Activated naive CD8-positive, alpha-beta T cell treated with anti-CD3 and anti-CD28 coated beads, Interleukin-2, amount 10 ng/mL, durations not matched to agents 7 days and 5 days (primary cell): ENCODE results near the gene ABHD15. TPM values are rescaled to one million over a fixed set of nuclear protein-coding genes. Genes with fewer than 3 reads are reported as not detected.
A peak's percentile ranks its signal among the peaks of the same experiment; 100 is the strongest.

Source experiments
- ATAC-seq: fragments of 150-1000 bp; cut with Tn5 transposase; one replicate; pipeline ENCODE4 v1.10.0; 2021; ENCODE audit warnings: low read depth, moderate library complexity
- POLR2A ChIA-PET: fragments of 350-600 bp; sonication (Branson Sonifier 250); formaldehyde crosslinking; loops from one replicate; lab custom pipeline; 2021; ENCODE audit warnings: antibody characterized with exemption; lab: Charles Lee
- DNase-seq: peaks from one replicate; pipeline ENCODE4 v3.0.0; 2021
- H3K27ac Mint-ChIP-seq: one replicate; pipeline ENCODE4 v1.8.0; 2022; ENCODE audit warnings: mild to moderate bottlenecking, mixed read lengths
- H3K27me3 Mint-ChIP-seq: one replicate; pipeline ENCODE4 v1.8.0; 2022; ENCODE audit warnings: mild to moderate bottlenecking, moderate library complexity, mixed read lengths
- H3K36me3 Mint-ChIP-seq: one replicate; pipeline ENCODE4 v1.8.0; 2021; ENCODE audit warnings: mild to moderate bottlenecking, mixed read lengths
- H3K4me1 Mint-ChIP-seq: one replicate; pipeline ENCODE4 v1.8.0; 2021; ENCODE audit warnings: mixed read lengths
- H3K4me3 Mint-ChIP-seq: one replicate; pipeline ENCODE4 v1.8.0; 2022; ENCODE audit warnings: mild to moderate bottlenecking, moderate library complexity, mixed read lengths
- H3K9me3 Mint-ChIP-seq: one replicate; pipeline ENCODE4 v1.8.0; 2021; ENCODE audit warnings: mixed read lengths
- total RNA-seq, 2 experiments: library from RNA; stranded (reverse); gene quantifications; one replicate each; pipeline ENCODE4 v1.2.3, GENCODE V29; 2021

Gene ABHD15, protein sequence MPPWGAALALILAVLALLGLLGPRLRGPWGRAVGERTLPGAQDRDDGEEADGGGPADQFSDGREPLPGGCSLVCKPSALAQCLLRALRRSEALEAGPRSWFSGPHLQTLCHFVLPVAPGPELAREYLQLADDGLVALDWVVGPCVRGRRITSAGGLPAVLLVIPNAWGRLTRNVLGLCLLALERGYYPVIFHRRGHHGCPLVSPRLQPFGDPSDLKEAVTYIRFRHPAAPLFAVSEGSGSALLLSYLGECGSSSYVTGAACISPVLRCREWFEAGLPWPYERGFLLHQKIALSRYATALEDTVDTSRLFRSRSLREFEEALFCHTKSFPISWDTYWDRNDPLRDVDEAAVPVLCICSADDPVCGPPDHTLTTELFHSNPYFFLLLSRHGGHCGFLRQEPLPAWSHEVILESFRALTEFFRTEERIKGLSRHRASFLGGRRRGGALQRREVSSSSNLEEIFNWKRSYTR
- total RNA-seq = 10 to 100 TPM; 20.0 to 20.4 TPM

DNA sequence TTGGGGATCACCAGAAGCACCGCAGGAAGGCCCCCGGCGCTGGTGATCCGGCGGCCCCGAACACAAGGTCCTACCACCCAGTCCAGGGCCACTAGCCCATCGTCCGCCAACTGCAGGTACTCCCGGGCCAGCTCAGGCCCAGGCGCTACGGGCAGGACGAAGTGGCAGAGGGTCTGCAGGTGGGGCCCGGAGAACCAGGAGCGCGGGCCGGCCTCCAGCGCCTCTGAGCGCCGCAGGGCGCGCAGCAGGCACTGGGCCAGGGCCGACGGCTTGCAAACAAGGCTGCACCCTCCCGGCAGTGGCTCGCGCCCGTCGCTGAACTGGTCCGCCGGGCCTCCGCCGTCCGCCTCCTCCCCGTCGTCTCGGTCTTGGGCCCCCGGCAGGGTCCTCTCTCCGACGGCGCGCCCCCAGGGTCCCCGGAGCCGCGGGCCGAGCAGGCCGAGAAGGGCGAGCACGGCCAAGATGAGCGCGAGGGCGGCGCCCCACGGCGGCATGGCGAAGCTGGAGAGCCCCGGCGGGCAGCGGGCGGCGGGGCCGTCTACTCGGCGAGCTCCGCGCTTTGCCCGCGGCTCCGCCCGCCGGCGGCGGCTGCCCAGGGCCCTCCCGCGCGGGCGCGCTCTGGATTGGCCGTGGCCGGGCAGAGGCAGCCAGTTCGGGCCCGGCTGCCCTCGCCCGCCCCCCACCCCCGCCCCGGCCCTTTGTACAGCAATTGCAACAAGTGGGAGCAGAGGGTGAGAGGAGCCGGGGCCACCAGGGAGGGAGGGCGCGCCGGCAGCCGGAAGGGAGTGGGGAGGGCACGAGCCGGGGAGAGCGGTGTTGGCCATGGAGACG is at the start of gene ABHD15:
Gene ABHD15, minus strand, starts transcription at position 565 of the 831 bp plus-strand sequence. Its CDS starts 71 bp downstream, at position 494.
- H3K4me3 Mint-ChIP-seq = peak within 1 kb of the TSS; percentile 98
- H3K4me1 Mint-ChIP-seq = peaks cover 34% of the 10 kb centered on the region
- no peaks in the 10 kb centered on the region for H3K9me3 Mint-ChIP-seq
- peaks cover 20% of the 10 kb centered on the region for H3K36me3 Mint-ChIP-seq
- ATAC-seq (peak; percentile 36), DNase-seq (peak; percentile 87)
- peak within 1 kb of the TSS; percentile 98 for H3K27ac Mint-ChIP-seq
- POLR2A ChIA-PET = interaction anchor here (0.6 to 5.9 kb wide), 12 partner anchors 9 to 427 kb away, joined by 3 to 55 read pairs (median 4); partner anchors contain the start of genes ANKRD13B and TAOK1
- no peaks in the 10 kb centered on the region for H3K27me3 Mint-ChIP-seq

DNA sequence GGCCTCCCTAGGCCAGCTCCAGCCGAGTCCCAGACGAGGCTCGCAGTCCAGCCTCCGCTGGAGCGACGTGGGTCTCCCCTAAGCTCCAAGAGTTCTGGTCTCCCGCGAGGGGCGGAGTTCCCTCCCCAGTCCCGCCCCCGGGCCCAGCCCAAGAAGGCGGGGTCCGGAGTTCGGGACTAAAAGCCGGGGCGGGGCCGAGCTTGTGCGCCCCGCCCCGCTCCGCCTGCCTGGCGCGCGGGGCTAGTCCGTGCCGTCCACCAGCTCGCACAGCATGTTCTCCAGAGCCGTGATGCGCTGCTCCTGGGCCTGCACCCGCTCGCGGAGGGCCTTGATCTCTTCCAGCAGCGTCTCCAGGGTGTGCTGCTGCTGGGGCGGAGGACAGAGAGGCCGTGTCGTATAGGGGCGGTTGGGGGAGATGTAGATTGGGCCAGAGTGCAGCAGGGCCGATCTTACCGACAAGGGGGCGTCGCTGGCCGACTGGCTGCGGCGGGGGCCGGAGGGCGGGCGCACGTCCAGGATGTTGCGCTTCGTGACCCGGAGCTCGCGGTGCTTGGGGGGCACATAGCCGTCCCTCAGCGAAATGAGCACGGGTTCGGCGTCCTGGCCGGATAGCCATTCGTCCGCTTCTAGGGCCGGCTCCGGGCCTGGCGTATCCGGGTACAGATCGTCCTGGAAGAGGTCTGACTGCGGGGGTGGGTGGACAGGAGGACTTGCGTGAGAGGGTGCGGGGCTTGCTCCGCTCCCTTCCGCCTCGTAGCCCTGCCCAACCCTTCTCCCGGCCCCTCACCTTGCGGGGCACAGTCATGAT is 48.9 kb upstream of the ABHD15 start:
- peaks cover 25% of the 10 kb centered on the region for H3K4me1 Mint-ChIP-seq
- POLR2A ChIA-PET = interaction anchor here (0.5 to 4.2 kb wide), 15 partner anchors 10 to 322 kb away, joined by 3 to 55 read pairs (median 6); partner anchors contain the start of genes ABHD15, NUFIP2, SSH2 and TP53I13
- peaks cover 4% of the 10 kb centered on the region for H3K27me3 Mint-ChIP-seq
- no peaks in the 10 kb centered on the region for H3K9me3 Mint-ChIP-seq
- ATAC-seq = peak; percentile 46
- no peaks in the 10 kb centered on the region for H3K36me3 Mint-ChIP-seq
- H3K4me3 Mint-ChIP-seq = peak overlapping the region; percentile 82
- peak; percentile 94 for DNase-seq
- peak overlapping the region; percentile 94 for H3K27ac Mint-ChIP-seq

DNA sequence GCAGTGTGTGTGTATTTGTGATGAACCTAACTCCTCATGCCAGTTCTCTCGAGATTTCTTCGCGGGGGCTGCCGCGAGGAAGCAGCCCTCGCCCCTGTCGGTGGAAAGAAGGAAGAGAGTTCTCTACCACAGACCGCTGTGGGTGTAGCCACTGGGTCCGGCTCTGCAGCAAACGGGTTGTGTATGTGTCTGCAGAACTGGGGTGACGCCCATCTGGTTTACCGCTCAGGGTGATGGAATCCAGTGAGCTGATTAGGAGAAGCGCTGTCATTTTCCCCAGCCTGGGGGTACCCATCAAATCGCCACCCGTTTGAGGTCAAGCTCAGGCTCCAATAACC is 48.2 kb upstream of the ABHD15 start:
- peak; percentile 81 for DNase-seq
- POLR2A ChIA-PET = interaction anchor here (0.9 to 4.2 kb wide), 9 partner anchors 23 to 321 kb away, joined by 3 to 55 read pairs (median 6); partner anchors contain the start of genes ABHD15, NUFIP2, SSH2 and TP53I13
- Mint-ChIP-seq H3K9me3 (no peaks in the 10 kb centered on the region), H3K27ac (peak overlapping the region; percentile 94), H3K27me3 (peaks cover 4% of the 10 kb centered on the region), H3K36me3 (no peaks in the 10 kb centered on the region), H3K4me3 (peak overlapping the region; percentile 82), H3K4me1 (peaks cover 25% of the 10 kb centered on the region)
- peak; percentile 44 for ATAC-seq

DNA sequence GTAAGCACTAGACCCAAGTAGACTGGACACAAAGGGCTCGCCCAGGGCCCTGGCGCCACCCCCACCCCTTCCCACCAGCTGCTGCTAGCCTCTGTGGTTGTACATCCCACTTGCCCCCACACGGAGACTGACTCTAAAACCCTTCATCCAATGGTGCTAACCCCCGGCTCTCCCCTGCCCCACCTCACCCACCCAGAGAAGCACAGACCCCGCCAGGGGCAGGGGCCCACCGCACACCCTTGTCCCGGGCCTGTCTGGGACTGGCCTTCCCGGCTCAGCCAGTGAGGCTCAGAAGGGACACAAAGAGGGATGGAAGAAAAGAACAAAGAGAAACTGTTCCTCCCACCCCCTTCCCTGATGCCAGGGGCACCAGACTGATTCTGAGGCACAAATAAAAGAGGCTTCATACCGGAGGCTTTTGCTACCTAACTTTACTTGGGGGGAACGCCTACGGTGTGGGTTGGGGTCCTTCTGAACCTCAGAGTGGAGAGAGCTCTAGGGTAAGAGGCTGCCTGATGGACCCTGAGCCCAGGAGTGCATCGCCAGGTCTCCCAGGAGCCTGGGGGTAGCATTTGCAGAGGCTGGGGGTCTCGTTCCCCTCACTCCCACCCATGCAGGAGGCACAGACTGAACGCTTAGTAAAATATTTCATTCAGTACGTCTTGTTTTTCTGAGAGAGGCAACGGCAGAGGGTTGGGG is 47.7 kb upstream of the ABHD15 start:
- Mint-ChIP-seq H3K36me3 (no peaks in the 10 kb centered on the region), H3K27ac (peak overlapping the region; percentile 94), H3K9me3 (no peaks in the 10 kb centered on the region), H3K4me1 (peaks cover 25% of the 10 kb centered on the region), H3K4me3 (peak overlapping the region; percentile 82), H3K27me3 (peaks cover 4% of the 10 kb centered on the region)
- DNase-seq = no peak
- POLR2A ChIA-PET = interaction anchor here (0.7 to 4.2 kb wide), 11 partner anchors 9 to 320 kb away, joined by 3 to 55 read pairs (median 5); partner anchors contain the start of genes ABHD15, CORO6, SSH2 and TP53I13
- no peak for ATAC-seq

DNA sequence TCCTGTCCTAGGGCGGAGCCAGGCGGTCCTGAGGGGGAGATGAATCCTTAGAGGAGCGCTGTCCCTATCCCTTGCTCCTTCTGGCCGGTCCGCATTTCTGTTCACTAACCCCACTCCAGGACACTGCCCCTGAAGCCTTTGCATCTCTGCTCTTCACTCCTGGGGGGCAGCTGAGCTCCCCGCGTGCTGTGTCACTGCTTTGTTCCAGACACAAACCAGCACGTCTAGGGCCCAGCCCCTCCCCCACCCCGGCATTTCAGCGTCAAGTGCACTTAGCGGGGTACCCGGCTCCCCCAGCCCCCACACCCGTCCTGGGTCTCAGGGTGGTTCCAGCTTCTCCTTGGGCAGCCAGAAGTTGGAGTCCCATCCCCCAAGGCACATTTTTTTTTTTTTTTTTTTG is 47.0 kb upstream of the ABHD15 start:
- H3K4me1 Mint-ChIP-seq = peaks cover 23% of the 10 kb centered on the region

DNA sequence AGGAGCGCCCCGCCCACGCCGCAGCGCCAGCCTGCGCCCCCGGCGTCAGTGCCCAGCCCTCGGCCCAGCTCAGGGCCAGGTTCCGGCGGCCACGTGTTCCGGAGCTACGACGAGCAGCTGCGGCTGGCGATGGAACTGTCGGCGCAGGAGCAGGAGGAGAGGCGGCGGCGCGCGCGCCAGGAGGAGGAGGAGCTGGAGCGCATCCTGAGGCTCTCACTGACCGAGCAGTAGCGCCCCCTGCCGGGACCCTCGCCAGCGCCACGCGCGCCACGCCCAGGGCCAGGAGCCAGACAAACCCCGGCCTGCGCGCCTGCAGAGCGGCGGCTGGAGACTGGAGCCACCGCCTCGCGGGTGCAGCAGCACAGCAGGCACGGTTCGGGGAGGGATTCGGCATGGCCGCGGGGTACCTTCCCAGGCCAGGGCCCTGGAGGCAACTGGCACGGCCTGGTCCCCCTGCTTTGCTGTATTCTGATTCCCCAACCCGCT is 46.6 kb upstream of the ABHD15 start:
- peaks cover 23% of the 10 kb centered on the region for H3K4me1 Mint-ChIP-seq
- H3K4me3 Mint-ChIP-seq = peak overlapping the region; percentile 71
- no peaks in the 10 kb centered on the region for H3K36me3 Mint-ChIP-seq
- H3K27me3 Mint-ChIP-seq = peaks cover 4% of the 10 kb centered on the region
- peak; percentile 99 for DNase-seq
- peak; percentile 38 for ATAC-seq
- no peaks in the 10 kb centered on the region for H3K9me3 Mint-ChIP-seq
- no peak overlapping the region for H3K27ac Mint-ChIP-seq
- POLR2A ChIA-PET = interaction anchor here (0.6 to 2.8 kb wide), 9 partner anchors 10 to 319 kb away, joined by 3 to 14 read pairs (median 4); partner anchors contain the start of gene CORO6

More for the DNA sequence above, 47.0 kb upstream of the ABHD15 start:
- no peak for DNase-seq
- peaks cover 4% of the 10 kb centered on the region for H3K27me3 Mint-ChIP-seq
- no peaks in the 10 kb centered on the region for H3K36me3 Mint-ChIP-seq
- POLR2A ChIA-PET = interaction anchor here (0.6 to 2.8 kb wide), 9 partner anchors 9 to 319 kb away, joined by 3 to 14 read pairs (median 4); partner anchors contain the start of gene CORO6
- peak overlapping the region; percentile 71 for H3K4me3 Mint-ChIP-seq
- no peak for ATAC-seq
- H3K9me3 Mint-ChIP-seq = no peaks in the 10 kb centered on the region
- peak overlapping the region; percentile 78 for H3K27ac Mint-ChIP-seq

DNA sequence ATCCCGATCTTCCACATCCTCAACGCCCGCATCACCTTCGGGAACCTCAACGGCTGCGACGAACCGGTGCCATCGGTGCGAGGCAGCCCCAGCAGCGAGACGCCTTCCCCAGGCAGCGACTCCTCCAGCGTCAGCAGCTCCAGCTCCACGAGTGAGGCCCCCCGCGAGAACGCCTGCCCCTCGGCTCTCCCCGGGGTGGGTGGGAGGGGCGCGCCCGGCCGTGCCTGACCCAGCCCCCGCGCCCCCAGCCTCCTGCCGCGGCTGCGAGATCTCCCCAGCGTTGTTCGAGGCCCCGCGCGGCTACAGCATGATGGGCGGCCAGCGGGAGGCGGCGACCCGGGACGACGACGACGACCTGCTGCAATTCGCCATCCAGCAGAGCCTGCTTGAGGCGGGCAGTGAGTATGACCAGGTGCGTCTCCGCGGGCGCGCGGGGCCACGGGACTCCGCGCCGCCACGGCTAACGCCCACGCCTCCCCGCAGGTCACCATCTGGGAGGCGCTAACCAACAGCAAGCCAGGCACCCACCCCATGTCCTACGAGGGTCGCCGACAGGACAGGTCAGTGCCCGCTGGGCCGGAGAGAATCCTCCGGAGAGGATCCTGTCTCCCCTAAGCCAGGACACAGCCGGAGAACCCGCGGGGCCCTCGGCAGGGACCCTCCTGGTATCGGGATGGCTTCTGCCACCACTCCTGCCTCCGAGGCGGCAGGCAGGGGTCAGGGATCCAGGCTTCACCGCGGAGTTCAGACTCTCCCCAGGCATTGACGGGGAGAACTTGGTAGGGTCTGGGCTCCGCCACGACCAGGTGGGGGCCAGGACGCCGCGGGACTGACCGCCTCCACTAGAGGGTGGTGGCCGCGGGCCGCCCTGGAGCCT is 45.8 kb upstream of the ABHD15 start:
- Mint-ChIP-seq H3K27ac (no peak overlapping the region), H3K36me3 (no peaks in the 10 kb centered on the region), H3K27me3 (peaks cover 4% of the 10 kb centered on the region), H3K4me1 (peaks cover 23% of the 10 kb centered on the region), H3K4me3 (peak overlapping the region; percentile 49), H3K9me3 (no peaks in the 10 kb centered on the region)
- ATAC-seq = no peak
- no peak for DNase-seq
- POLR2A ChIA-PET = interaction anchor here (0.7 to 1.5 kb wide), 5 partner anchors 11 to 45 kb away, joined by 3 to 5 read pairs (median 4); partner anchors contain the start of gene CORO6

DNA sequence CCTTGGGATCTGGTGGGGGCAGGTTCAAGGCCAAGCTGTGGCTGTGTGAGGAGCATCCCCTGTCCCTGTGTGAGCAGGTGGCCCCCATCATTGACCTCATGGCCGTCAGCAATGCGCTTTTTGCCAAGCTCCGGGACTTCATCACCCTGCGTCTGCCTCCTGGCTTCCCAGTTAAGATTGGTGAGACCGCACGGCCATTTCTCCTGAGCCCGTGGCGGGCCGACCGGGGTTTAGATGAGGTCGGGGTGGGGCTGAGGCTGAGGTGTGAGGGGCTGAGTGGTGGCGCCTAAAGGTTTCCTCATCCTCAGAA is 45.2 kb upstream of the ABHD15 start:
- no peaks in the 10 kb centered on the region for H3K36me3 Mint-ChIP-seq
- no peak overlapping the region for H3K27ac Mint-ChIP-seq
- ATAC-seq (no peak), DNase-seq (no peak)
- POLR2A ChIA-PET = no interaction called here
- no peaks in the 10 kb centered on the region for H3K9me3 Mint-ChIP-seq
- H3K4me1 Mint-ChIP-seq = peaks cover 22% of the 10 kb centered on the region
- H3K27me3 Mint-ChIP-seq = peaks cover 4% of the 10 kb centered on the region
- H3K4me3 Mint-ChIP-seq = no peak overlapping the region

DNA sequence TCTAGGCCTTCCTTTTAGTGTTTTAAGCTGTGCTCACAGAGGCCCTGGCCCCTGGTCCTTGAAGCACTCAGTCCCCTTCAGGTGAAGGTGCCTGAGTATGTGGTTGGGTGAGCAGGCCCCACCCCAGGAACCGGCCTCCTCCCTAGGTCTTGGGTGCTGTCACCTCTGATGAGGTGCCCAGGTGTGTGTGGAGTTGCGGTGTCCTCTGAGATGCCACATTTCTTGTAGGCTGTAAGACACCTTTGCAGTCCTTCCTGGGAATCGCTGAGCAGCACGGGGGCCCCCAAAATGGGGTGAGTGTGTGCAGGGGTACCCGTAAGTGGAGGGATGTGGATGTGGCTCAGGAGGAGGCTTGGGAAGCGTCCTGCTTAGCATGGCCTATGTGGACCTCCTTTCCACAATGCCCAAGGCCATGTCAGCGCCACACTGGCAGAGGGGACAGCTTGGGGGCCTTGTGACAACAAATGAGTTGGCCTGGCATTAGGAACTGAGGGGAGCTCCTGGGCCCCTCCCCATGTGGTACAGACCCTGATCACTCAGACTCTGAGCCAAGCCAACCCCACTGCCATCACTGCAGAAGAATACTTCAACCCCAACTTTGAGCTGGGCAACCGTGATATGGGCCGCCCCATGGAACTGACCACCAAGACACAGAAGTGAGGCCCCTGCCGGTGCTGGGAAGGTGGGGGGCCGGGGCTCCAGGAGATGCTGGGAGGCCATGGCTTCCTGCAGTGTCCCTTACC is 44.7 kb upstream of the ABHD15 start:
- H3K36me3 Mint-ChIP-seq = no peaks in the 10 kb centered on the region
- H3K27ac Mint-ChIP-seq = no peak overlapping the region
- peaks cover 18% of the 10 kb centered on the region for H3K4me1 Mint-ChIP-seq
- POLR2A ChIA-PET = no interaction called here
- no peak for ATAC-seq
- H3K4me3 Mint-ChIP-seq = no peak overlapping the region
- DNase-seq = no peak
- H3K27me3 Mint-ChIP-seq = peaks cover 2% of the 10 kb centered on the region
- no peaks in the 10 kb centered on the region for H3K9me3 Mint-ChIP-seq

DNA sequence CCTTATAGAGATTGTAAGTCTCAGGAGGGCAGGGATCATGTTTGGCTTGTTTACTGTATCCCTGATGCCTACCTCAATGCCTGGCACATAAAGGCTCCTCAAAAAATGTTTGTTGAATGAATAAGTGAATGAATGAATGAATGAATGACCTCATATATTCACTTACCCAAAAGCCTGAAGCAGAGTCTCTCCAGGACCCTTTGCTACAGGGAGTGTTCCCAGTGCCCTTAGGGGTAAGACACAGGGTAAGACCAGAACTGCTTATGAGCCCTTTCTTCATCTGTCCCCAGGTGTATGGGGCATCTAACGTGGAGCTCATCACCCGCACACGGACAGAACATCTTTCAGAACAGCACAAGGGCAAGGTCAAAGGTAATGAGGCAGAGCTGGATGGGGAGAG is 43.6 kb upstream of the ABHD15 start:
- DNase-seq = no peak
- H3K27me3 Mint-ChIP-seq = no peaks in the 10 kb centered on the region
- ATAC-seq = no peak
- POLR2A ChIA-PET = interaction anchor here (1.0 kb wide), 1 partner anchor 18 kb away, joined by 3 read pairs; the partner anchor contains the start of gene ANKRD13B
- no peaks in the 10 kb centered on the region for H3K9me3 Mint-ChIP-seq
- H3K4me1 Mint-ChIP-seq = peaks cover 13% of the 10 kb centered on the region
- H3K36me3 Mint-ChIP-seq = no peaks in the 10 kb centered on the region
- H3K4me3 Mint-ChIP-seq = no peak overlapping the region
- no peak overlapping the region for H3K27ac Mint-ChIP-seq

DNA sequence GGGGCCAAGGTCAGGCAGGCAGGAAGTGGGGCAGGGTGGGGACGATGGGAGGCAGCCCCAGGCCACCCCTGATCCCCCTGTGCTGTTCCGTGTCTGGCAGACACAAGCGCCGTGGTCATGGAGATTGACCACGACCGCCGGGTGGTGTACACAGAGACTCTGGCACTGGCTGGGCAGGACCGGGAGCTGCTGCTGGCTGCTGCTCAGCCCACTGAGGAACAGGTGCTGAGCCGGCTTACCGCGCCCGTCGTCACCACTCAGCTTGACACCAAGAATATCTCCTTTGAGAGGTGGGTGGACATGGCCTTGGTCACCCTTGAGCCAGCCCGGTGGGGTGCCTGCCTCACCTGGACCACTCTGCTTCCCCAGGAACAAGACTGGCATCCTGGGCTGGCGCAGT is 42.1 kb upstream of the ABHD15 start:
- Mint-ChIP-seq H3K4me1 (peaks cover 3% of the 10 kb centered on the region), H3K27me3 (no peaks in the 10 kb centered on the region), H3K4me3 (no peak overlapping the region), H3K27ac (no peak overlapping the region), H3K9me3 (no peaks in the 10 kb centered on the region), H3K36me3 (no peaks in the 10 kb centered on the region)
- POLR2A ChIA-PET = no interaction called here
- DNase-seq (no peak), ATAC-seq (no peak)
